ENCODE measurements around the gene KRTAP1-1.

KRTAP1-1 gene

GRCh38 chr17:41013606-41014005, 27.6 kb downstream of the KRTAP1-1 start:
- no peak for DNase-seq (ENCODE audit: low spot score)
- Histone ChIP-seq H3K27ac (no peak overlapping the region), H3K4me3 (no peak overlapping the region)
- TF ChIP-seq, protein P1, sequence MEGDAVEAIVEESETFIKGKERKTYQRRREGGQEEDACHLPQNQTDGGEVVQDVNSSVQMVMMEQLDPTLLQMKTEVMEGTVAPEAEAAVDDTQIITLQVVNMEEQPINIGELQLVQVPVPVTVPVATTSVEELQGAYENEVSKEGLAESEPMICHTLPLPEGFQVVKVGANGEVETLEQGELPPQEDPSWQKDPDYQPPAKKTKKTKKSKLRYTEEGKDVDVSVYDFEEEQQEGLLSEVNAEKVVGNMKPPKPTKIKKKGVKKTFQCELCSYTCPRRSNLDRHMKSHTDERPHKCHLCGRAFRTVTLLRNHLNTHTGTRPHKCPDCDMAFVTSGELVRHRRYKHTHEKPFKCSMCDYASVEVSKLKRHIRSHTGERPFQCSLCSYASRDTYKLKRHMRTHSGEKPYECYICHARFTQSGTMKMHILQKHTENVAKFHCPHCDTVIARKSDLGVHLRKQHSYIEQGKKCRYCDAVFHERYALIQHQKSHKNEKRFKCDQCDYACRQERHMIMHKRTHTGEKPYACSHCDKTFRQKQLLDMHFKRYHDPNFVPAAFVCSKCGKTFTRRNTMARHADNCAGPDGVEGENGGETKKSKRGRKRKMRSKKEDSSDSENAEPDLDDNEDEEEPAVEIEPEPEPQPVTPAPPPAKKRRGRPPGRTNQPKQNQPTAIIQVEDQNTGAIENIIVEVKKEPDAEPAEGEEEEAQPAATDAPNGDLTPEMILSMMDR (IDR thresholded peaks at IDR 0.05): no peak

GRCh38 chr17:41013181-41013580, 28.1 kb downstream of the KRTAP1-1 start:
- DNase-seq (ENCODE audit: low spot score): no peak
- H3K27ac ChIP-seq: no peak overlapping the region
- TF ChIP-seq, protein P1 (IDR thresholded peaks at IDR 0.05): no peak
- no peak overlapping the region for H3K4me3 ChIP-seq

GRCh38 chr17:41012326-41013120, 28.7 kb downstream of the KRTAP1-1 start:
- Histone ChIP-seq H3K27ac (no peak overlapping the region), H3K4me3 (no peak overlapping the region)
- no peak for DNase-seq (ENCODE audit: low spot score)
- TF ChIP-seq, protein P1 (IDR thresholded peaks at IDR 0.05): no peak

- TF ChIP-seq, protein P1 (IDR thresholded peaks at IDR 0.05): no peak
- Histone ChIP-seq H3K4me3 (no peak overlapping the region), H3K27ac (no peak overlapping the region)
- DNase-seq (ENCODE audit: low spot score): no peak
Measured at GRCh38 chr17:41010441-41010840, 30.8 kb downstream of the KRTAP1-1 start.

DNA sequence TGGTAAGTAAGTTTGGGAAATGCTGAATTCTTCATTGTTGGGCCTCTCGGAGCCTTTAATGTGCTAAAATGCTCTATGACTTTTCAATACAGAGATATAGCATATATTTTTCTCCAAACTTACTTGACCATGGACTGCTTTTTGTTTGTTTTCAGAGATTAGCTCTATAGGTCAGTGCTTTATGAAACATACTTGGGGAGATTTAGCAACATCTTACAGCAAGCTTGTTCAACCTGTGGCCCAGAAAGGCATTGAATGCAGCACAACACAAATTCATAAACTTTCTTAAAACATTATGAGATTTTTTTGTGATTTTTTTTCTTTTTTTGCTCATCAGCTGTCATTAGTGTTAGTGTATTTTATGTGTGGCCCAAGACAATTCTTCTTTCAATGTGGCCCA, 31.3 kb downstream of the KRTAP1-1 start:
- TF ChIP-seq, protein P1 (IDR thresholded peaks at IDR 0.05): no peak
- Histone ChIP-seq H3K4me3 (no peak overlapping the region), H3K27ac (no peak overlapping the region)
- no peak for DNase-seq (ENCODE audit: low spot score)

- TF ChIP-seq, protein P1 (IDR thresholded peaks at IDR 0.05): no peak
- DNase-seq (ENCODE audit: low spot score): no peak
- Histone ChIP-seq H3K4me3 (no peak overlapping the region), H3K27ac (no peak overlapping the region)
Measured at GRCh38 chr17:41009301-41009760, 31.9 kb downstream of the KRTAP1-1 start.

- Histone ChIP-seq H3K27ac (no peak within 1 kb of the TSS), H3K4me3 (no peak within 1 kb of the TSS)
- TF ChIP-seq, protein P1 (IDR thresholded peaks at IDR 0.05): no peak
- DNase-seq (ENCODE audit: low spot score): no peak
Measured at GRCh38 chr17:41008811-41009210, 32.4 kb downstream of the KRTAP1-1 start, which contains the start of gene KRTAP3-1. KRTAP3-1 (minus strand) TSS chr17:41009128; CDS start chr17:41009074, 54 bp downstream.
